GM21717 (cell line): ENCODE measurements around the gene TAS2R40.
"Not testable (repeated sequence)": the region's sequence is repeated elsewhere in the genome, so short reads cannot be mapped to it uniquely, and the experiment has no call there.

ENCODE experiments used
- ATAC-seq: cut with Tn5 transposase; IDR thresholded peaks from one replicate; pipeline ENCODE4 v1.9.1; 2021; ENCODE audit warnings: mild to moderate bottlenecking, moderate library complexity; ENCODE audit not compliant: unreplicated experiment

The TAS2R40 gene

GRCh38 chr7:143248761-143249354 is 27.0 kb downstream of the TAS2R40 start:
- no peak for ATAC-seq

GRCh38 chr7:143250199-143250598 is 28.4 kb downstream of the TAS2R40 start:
- ATAC-seq = no peak

- no peak for ATAC-seq
Measured at GRCh38 chr7:143250822-143251221, 29.0 kb downstream of the TAS2R40 start.

GRCh38 chr7:143252006-143252405 is 30.2 kb downstream of the TAS2R40 start:
- ATAC-seq = no peak

GRCh38 chr7:143255564-143255963 is 33.7 kb downstream of the TAS2R40 start:
- ATAC-seq = no peak

GRCh38 chr7:143256325-143256724 is 34.5 kb downstream of the TAS2R40 start:
- ATAC-seq = no peak

GRCh38 chr7:143256932-143257331 is 35.1 kb downstream of the TAS2R40 start:
- peak; percentile 75 for ATAC-seq

- ATAC-seq = no peak
Measured at GRCh38 chr7:143257501-143257900, 35.7 kb downstream of the TAS2R40 start.

- ATAC-seq = peak; percentile 50
Measured at GRCh38 chr7:143258831-143259230, 37.0 kb downstream of the TAS2R40 start.

- ATAC-seq = no peak
Measured at GRCh38 chr7:143259765-143260164, 37.9 kb downstream of the TAS2R40 start.

- no peak for ATAC-seq
Measured at GRCh38 chr7:143261901-143262300, 40.1 kb downstream of the TAS2R40 start.

GRCh38 chr7:143263266-143264195 is 41.7 kb downstream of the TAS2R40 start, which contains the start of gene GSTK1:
Gene GSTK1 (plus strand): TSS chr7:143263441. CDS start chr7:143263514, 73 bp downstream.
- ATAC-seq = peak; percentile 97

GRCh38 chr7:143264196-143264568 is 42.3 kb downstream of the TAS2R40 start:
- not testable (repeated sequence) for ATAC-seq

GRCh38 chr7:143265017-143265693 is 43.3 kb downstream of the TAS2R40 start:
- ATAC-seq = no peak

GRCh38 chr7:143269251-143269650 is 47.4 kb downstream of the TAS2R40 start:
- no peak for ATAC-seq

GRCh38 chr7:143271240-143271639 is 49.4 kb downstream of the TAS2R40 start:
- no peak for ATAC-seq
